HEK293T (cell line): ENCODE results near the gene NHERF1.

Experiments
- CTCF ChIA-PET: fragments of 350-600 bp; formaldehyde crosslinking; extraction: SDS; loops from one replicate; lab custom pipeline; 2021; ENCODE audit warnings: antibody characterized with exemption, inconsistent platforms; lab: Yijun Ruan, JAX
- POLR2A ChIA-PET: fragments of 350-600 bp; formaldehyde crosslinking; extraction: SDS; loops from one replicate; lab custom pipeline; 2020; ENCODE audit warnings: antibody characterized with exemption, inconsistent platforms; lab: Yijun Ruan, JAX
- DNase-seq: peaks from one replicate; pipeline ENCODE4 v3.0.0; 2012; ENCODE audit warnings: mixed read lengths; ENCODE audit errors: extremely low spot score
- ARNT ChIP-seq: fragments of 450-650 bp; IDR thresholded peaks from 2 replicates; pipeline ENCODE4 v1.6.1; 2017; ENCODE audit warnings: mild to moderate bottlenecking
- BHLHE40 ChIP-seq: fragments of 450-650 bp; IDR thresholded peaks from 2 replicates; pipeline ENCODE4 v1.6.1; 2016; ENCODE audit warnings: mild to moderate bottlenecking, moderate library complexity, borderline replicate concordance
- CTBP1 ChIP-seq: fragments of 450-650 bp; IDR thresholded peaks from 2 replicates; pipeline ENCODE4 v1.6.1; 2016; ENCODE audit warnings: borderline replicate concordance
- ELF4 ChIP-seq: fragments of 450-650 bp; IDR thresholded peaks from 2 replicates; pipeline ENCODE4 v1.6.1; 2017; ENCODE audit warnings: antibody characterized with exemption
- FOXA1 ChIP-seq: fragments of 450-650 bp; IDR thresholded peaks from 2 replicates; pipeline ENCODE4 v1.6.1; 2016; ENCODE audit warnings: mild to moderate bottlenecking
- FOXK2 ChIP-seq: fragments of 450-650 bp; IDR thresholded peaks from 2 replicates; pipeline ENCODE4 v1.6.1; 2016; ENCODE audit warnings: mild to moderate bottlenecking
- FOXM1 ChIP-seq: fragments of 450-650 bp; IDR thresholded peaks from 2 replicates; pipeline ENCODE4 v1.6.1; 2017; ENCODE audit warnings: mild to moderate bottlenecking, borderline replicate concordance
- HDGF ChIP-seq: fragments of 450-650 bp; IDR thresholded peaks from 2 replicates; pipeline ENCODE4 v1.6.1; 2017; ENCODE audit warnings: antibody characterized with exemption, borderline replicate concordance
- L3MBTL2 ChIP-seq: fragments of 450-650 bp; conservative IDR thresholded peaks from 2 replicates; pipeline ENCODE4 v1.6.1; 2016; ENCODE audit warnings: mild to moderate bottlenecking
- LEF1 ChIP-seq: fragments of 450-650 bp; IDR thresholded peaks from 2 replicates; pipeline ENCODE4 v1.6.1; 2017; ENCODE audit warnings: mild to moderate bottlenecking, borderline replicate concordance
- NFRKB ChIP-seq: fragments of 450-650 bp; IDR thresholded peaks from 2 replicates; pipeline ENCODE4 v1.6.1; 2016; ENCODE audit warnings: mild to moderate bottlenecking, moderate library complexity
- SP1 ChIP-seq: fragments of 450-650 bp; IDR thresholded peaks from 2 replicates; pipeline ENCODE4 v1.6.1; 2017
- SUZ12 ChIP-seq: fragments of 450-650 bp; IDR thresholded peaks from 2 replicates; pipeline ENCODE4 v1.6.1; 2016; ENCODE audit warnings: mild to moderate bottlenecking
- TARDBP ChIP-seq: fragments of 450-650 bp; IDR thresholded peaks from 2 replicates; pipeline ENCODE4 v1.6.1; 2016
- ZNF384 ChIP-seq: fragments of 450-650 bp; IDR thresholded peaks from 2 replicates; pipeline ENCODE4 v1.6.1; 2016
- TF ChIP-seq, protein P1 (sequence below): fragments of 450-650 bp; IDR thresholded peaks from 2 replicates; pipeline ENCODE4 v1.6.1; 2016

The NHERF1 gene

DNA sequence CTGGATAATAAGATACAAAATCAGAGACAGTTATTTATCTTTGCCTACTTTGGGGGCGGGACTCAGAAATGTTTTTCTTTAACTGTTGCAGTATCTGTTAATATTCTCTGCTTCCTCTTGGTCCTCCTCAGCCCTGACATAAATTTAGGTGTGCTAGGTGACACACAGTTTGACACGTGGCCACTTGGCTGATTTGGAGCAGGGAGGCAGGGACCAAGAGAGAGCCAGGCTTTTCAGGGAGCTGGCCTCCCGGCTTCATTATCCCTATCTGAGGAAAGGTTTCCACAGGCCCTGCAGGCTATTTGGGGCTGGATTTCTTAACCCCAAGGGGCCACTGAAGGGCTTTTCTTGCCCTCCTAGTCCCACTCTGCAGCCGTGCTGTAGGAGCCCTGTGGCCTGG, 47.8 kb downstream of the NHERF1 start:
- ChIA-PET POLR2A (interaction anchor here (2.4 kb wide), 1 partner anchor 76 kb away, joined by 14 read pairs; the partner anchor contains the start of gene FDXR), CTCF (interaction anchor here (0.7 kb wide), 1 partner anchor 53 kb away, joined by 6 read pairs; no protein-coding TSS in a partner anchor)
- DNase-seq = no peak
- TF ChIP-seq SUZ12 (no peak), FOXA1 (no peak), LEF1 (no peak), ELF4 (no peak), TARDBP (no peak), HDGF (no peak), FOXM1 (no peak), L3MBTL2 (no peak), CTBP1 (no peak), SP1 (no peak), ZNF384 (no peak)

DNA sequence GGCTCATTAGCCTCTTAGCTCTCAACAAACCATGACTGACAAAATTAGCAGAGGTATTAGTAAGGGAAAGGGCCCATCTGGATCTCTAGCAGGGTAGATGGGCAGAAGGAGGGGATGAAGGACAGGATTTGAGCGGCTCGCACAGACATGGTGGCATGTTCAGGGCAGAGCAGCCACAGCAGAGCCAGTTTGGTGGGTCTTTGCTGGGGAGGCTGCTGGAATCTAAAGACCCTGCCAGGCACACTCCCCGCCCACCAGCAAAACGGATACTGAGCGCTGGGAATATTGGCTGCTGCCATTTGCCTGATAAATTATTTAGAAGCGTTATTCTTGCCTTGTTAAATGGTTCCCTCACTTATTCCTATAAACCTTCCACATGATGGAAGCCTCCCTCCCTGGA, 48.4 kb downstream of the NHERF1 start:
- TF ChIP-seq, protein P1, sequence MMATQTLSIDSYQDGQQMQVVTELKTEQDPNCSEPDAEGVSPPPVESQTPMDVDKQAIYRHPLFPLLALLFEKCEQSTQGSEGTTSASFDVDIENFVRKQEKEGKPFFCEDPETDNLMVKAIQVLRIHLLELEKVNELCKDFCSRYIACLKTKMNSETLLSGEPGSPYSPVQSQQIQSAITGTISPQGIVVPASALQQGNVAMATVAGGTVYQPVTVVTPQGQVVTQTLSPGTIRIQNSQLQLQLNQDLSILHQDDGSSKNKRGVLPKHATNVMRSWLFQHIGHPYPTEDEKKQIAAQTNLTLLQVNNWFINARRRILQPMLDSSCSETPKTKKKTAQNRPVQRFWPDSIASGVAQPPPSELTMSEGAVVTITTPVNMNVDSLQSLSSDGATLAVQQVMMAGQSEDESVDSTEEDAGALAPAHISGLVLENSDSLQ = no peak
- TF ChIP-seq L3MBTL2 = no peak
- no peak for TF ChIP-seq ELF4
- no peak for TF ChIP-seq BHLHE40
- no peak for TF ChIP-seq FOXM1
- no peak for TF ChIP-seq SUZ12
- POLR2A ChIA-PET = interaction anchor here (2.4 kb wide), 1 partner anchor 75 kb away, joined by 14 read pairs; the partner anchor contains the start of gene FDXR
- no peak for DNase-seq
- CTCF ChIA-PET = no interaction called here

DNA sequence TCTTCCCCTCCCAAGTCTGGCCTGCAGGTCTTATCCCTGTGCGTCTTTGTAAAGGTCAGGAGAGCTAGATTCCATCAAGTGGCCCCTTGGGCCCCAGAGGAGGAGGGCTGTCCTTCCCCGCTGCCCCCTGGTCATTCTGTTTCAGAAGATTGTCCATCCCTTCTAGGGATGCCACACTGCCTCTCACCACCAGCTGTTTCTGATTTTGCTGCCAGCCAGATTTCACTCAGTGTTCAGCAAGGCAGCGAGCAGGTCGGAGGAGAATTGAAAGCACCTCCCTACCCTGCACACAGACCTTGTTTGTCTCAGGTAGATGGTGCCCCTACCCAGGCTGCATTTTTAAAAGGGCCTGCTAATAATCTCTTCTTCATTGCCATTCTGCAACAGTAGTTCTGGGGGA, 49.4 kb downstream of the NHERF1 start:
- DNase-seq = no peak
- ChIA-PET CTCF (no interaction called here), POLR2A (no interaction called here)
- no peak for TF ChIP-seq ELF4
- no peak for TF ChIP-seq FOXM1
- no peak for TF ChIP-seq FOXK2
- TF ChIP-seq TARDBP = no peak
- no peak for TF ChIP-seq ARNT
- no peak for TF ChIP-seq NFRKB
- TF ChIP-seq ZNF384 = no peak
- no peak for TF ChIP-seq SUZ12
- TF ChIP-seq, protein P1 = no peak
- no peak for TF ChIP-seq HDGF
- TF ChIP-seq SP1 = no peak
- TF ChIP-seq FOXA1 = no peak
- TF ChIP-seq BHLHE40 = no peak
- TF ChIP-seq CTBP1 = no peak
- no peak for TF ChIP-seq L3MBTL2
- no peak for TF ChIP-seq LEF1

DNA sequence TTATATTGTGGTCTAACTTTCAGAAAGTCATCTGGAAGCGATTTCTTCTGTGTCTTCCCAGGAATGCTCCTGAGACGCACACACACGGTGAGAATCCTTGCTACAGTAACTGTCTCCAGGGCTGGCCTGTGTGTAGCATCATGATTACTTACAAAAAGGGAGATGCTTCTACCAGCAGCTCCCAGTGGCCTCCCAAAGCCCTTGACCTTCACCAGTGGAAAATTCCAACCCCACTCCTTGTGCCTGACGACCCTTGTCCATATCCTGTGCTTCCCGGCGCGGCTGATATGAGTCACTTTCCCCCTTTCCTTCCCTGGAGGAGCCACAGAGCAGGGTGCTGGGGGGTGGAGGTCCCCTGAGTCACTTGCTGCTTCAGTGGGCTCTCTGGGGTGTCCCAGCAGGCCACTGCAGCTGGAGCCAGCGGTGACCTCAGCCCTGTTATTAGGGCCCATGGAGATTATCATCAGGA, 49.8 kb downstream of the NHERF1 start:
- CTCF ChIA-PET = no interaction called here
- POLR2A ChIA-PET = no interaction called here
- no peak for DNase-seq
- TF ChIP-seq TARDBP (no peak), ELF4 (no peak), ZNF384 (no peak), LEF1 (no peak), CTBP1 (no peak), FOXM1 (no peak), ARNT (no peak), NFRKB (no peak), FOXK2 (no peak), FOXA1 (no peak), SP1 (no peak), BHLHE40 (no peak), HDGF (no peak), L3MBTL2 (no peak), SUZ12 (no peak)
- TF ChIP-seq, protein P1 = no peak

DNA sequence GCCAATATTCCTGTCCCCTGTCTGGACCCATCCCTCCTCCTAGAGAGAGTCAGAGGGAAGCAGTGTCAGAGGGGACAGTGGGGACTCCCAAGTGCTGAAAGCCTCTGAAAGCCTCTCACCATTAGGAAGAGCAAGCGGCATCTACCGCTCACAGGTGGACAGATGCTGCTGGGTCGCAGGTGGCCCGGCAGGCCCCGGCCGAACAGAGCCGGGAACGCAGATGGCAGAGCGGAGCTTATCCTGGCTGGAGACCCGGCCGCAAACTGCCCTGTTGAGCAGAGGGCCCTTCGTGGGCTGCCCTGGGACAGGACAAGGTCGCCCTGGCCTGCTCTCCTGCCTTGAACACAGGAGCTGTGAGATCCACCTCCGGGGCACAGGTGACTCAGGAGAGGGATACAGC, 50.7 kb downstream of the NHERF1 start:
- TF ChIP-seq FOXA1 (no peak), CTBP1 (no peak), SP1 (no peak), FOXM1 (no peak), NFRKB (no peak), FOXK2 (no peak), ELF4 (no peak), LEF1 (no peak), SUZ12 (no peak), BHLHE40 (no peak), ARNT (no peak), HDGF (no peak), TARDBP (no peak), ZNF384 (no peak), L3MBTL2 (no peak)
- TF ChIP-seq, protein P1 = no peak
- CTCF ChIA-PET = no interaction called here
- POLR2A ChIA-PET = no interaction called here
- no peak for DNase-seq
